IMR-90 (cell line): ENCODE data around the gene TNFSF13B. TPM values are rescaled to one million over a fixed set of nuclear protein-coding genes. Genes with fewer than 3 reads are reported as not detected.
"Not testable (repeated sequence)": the region's sequence is repeated elsewhere in the genome, so short reads cannot be mapped to it uniquely, and the experiment has no call there.

ENCODE experiments used
- ATAC-seq: fragments of 200-7000 bp; cut with Tn5 transposase; 2 replicates; pipeline ENCODE4 v1.9.1; 2020; ENCODE audit warnings: low read depth, mild to moderate bottlenecking, moderate library complexity
- BruUV-seq: library from RNA; stranded (reverse); fragments of 400-500 nt; replicated peaks from 2 replicates; lab custom pipeline; 2021; lab: Mats Ljungman, UMichigan
- CTCF ChIA-PET: fragments of 300-600 bp; formaldehyde crosslinking; extraction: SDS; loops from one replicate; lab custom pipeline; 2021; ENCODE audit warnings: antibody characterized with exemption; lab: Yijun Ruan, JAX
- POLR2A ChIA-PET: fragments of 300-600 bp; sonication (Branson Sonifier 250); formaldehyde crosslinking; loops from one replicate; lab custom pipeline; 2022; ENCODE audit warnings: antibody characterized with exemption; ENCODE audit not compliant: unreplicated experiment; lab: Charles Lee
- DNase-seq: peaks from one replicate; pipeline ENCODE4 v3.0.0; 2013
- H2AFZ ChIP-seq: replicated peaks from 2 replicates; pipeline ENCODE3; 2013; ENCODE audit warnings: low read length, mild to moderate bottlenecking; ENCODE audit not compliant: poor library complexity
- H2AK5ac ChIP-seq: 2 replicates; pipeline ENCODE4 v1.6.1; 2013; ENCODE audit warnings: low read depth, low read length, inconsistent platforms
- H2AK9ac ChIP-seq: replicated peaks from 2 replicates; pipeline ENCODE3; 2013; ENCODE audit warnings: mild to moderate bottlenecking, low read depth, low read length, moderate library complexity; ENCODE audit not compliant: poor library complexity
- H2BK120ac ChIP-seq: 2 replicates; pipeline ENCODE4 v1.6.1; 2013; ENCODE audit warnings: low read depth, low read length, inconsistent platforms
- H2BK15ac ChIP-seq: 3 replicates; pipeline ENCODE4 v1.6.1; 2013; ENCODE audit warnings: low read depth, low read length, inconsistent platforms
- H2BK20ac ChIP-seq: 2 replicates; pipeline ENCODE4 v1.6.1; 2013; ENCODE audit warnings: low read depth, mild to moderate bottlenecking, inconsistent platforms, low read length, moderate library complexity
- H2BK5ac ChIP-seq: 2 replicates; pipeline ENCODE4 v1.6.1; 2013; ENCODE audit warnings: mild to moderate bottlenecking, low read depth, low read length, inconsistent platforms; ENCODE audit not compliant: poor library complexity, severe bottlenecking
- H3K14ac ChIP-seq: replicated peaks from 2 replicates; pipeline ENCODE4 v1.6.1; 2013; ENCODE audit warnings: low read depth, low read length, inconsistent platforms
- H3K18ac ChIP-seq: 2 replicates; pipeline ENCODE4 v1.6.1; 2013; ENCODE audit warnings: low read depth, low read length, control low read depth
- H3K23ac ChIP-seq: 2 replicates; pipeline ENCODE4 v1.6.1; 2013; ENCODE audit warnings: low read depth, low read length, inconsistent platforms
- H3K27ac ChIP-seq: 2 replicates; pipeline ENCODE4 v1.5.1; 2013; ENCODE audit warnings: mild to moderate bottlenecking, control low read depth, low read length; ENCODE audit not compliant: insufficient read depth
- H3K27me3 ChIP-seq: 2 replicates; pipeline ENCODE4 v1.6.1; 2013; ENCODE audit warnings: low read length; ENCODE audit not compliant: control insufficient read depth, insufficient read depth
- H3K36me3 ChIP-seq: 2 replicates; pipeline ENCODE4 v1.6.1; 2013; ENCODE audit warnings: low read length, mixed read lengths; ENCODE audit not compliant: control insufficient read depth, insufficient read depth
- H3K4ac ChIP-seq: 2 replicates; pipeline ENCODE4 v1.6.1; 2013; ENCODE audit warnings: low read depth, low read length, inconsistent platforms
- H3K4me1 ChIP-seq: 2 replicates; pipeline ENCODE4 v1.6.1; 2013; ENCODE audit warnings: low read length, mixed read lengths; ENCODE audit not compliant: control insufficient read depth, insufficient read depth
- H3K4me2 ChIP-seq: 2 replicates; pipeline ENCODE4 v1.6.1; 2013; ENCODE audit warnings: low read depth, mild to moderate bottlenecking, control low read depth, low read length, moderate library complexity
- H3K4me3 ChIP-seq: 2 replicates; pipeline ENCODE4 v1.5.1; 2013; ENCODE audit warnings: low read depth, mild to moderate bottlenecking, control low read depth, low read length, moderate library complexity; ENCODE audit not compliant: insufficient read depth
- H3K56ac ChIP-seq: 2 replicates; pipeline ENCODE4 v1.6.1; 2013; ENCODE audit warnings: low read length, inconsistent platforms; ENCODE audit not compliant: insufficient read depth; ENCODE audit errors: extremely low read depth
- H3K79me1 ChIP-seq, 2 experiments: 2 replicates each; pipeline ENCODE4 v1.6.1; 2013; ENCODE audit warnings: low read length in 2 of 2, inconsistent platforms in 1 of 2, low read depth in 1 of 2
- H3K9ac ChIP-seq: 2 replicates; pipeline ENCODE4 v1.6.1; 2013; ENCODE audit warnings: low read depth, low read length, control low read depth
- H3K9me1 ChIP-seq: 2 replicates; pipeline ENCODE4 v1.6.1; 2013; ENCODE audit warnings: low read length, inconsistent platforms; ENCODE audit not compliant: insufficient read depth
- H3K9me3 ChIP-seq: 2 replicates; pipeline ENCODE4 v1.6.1; 2013; ENCODE audit warnings: low read length; ENCODE audit not compliant: control insufficient read depth, insufficient read depth
- H4K20me1 ChIP-seq: 2 replicates; pipeline ENCODE4 v1.6.1; 2013; ENCODE audit warnings: low read length, inconsistent platforms; ENCODE audit not compliant: insufficient read depth
- H4K5ac ChIP-seq: 2 replicates; pipeline ENCODE4 v1.6.1; 2013; ENCODE audit warnings: mild to moderate bottlenecking, low read depth, low read length, control low read depth
- H4K8ac ChIP-seq, 2 experiments: 2 replicates each; pipeline ENCODE4 v1.6.1; 2013; ENCODE audit warnings: low read depth in 2 of 2, low read length in 2 of 2, control low read depth in 1 of 2, inconsistent platforms in 1 of 2
- H4K91ac ChIP-seq: 2 replicates; pipeline ENCODE4 v1.6.1; 2013; ENCODE audit warnings: low read depth, low read length, inconsistent platforms; ENCODE audit not compliant: insufficient read depth
- WGBS, 2 experiments: methylation state at CpG; one replicate each; pipeline versions ENCODE4 v1.1.5 to v1.1.7; 2013; ENCODE audit warnings: missing lambda C conversion rate in 2 of 2; ENCODE audit not compliant: insufficient read length in 1 of 2; ENCODE audit errors: extremely low coverage in 2 of 2; 5-methylcytosine and 5-hydroxymethylcytosine counted together
- dilution Hi-C: fragments of 300-500 bp; cut with HindIII; formaldehyde crosslinking; loops from one replicate; pipeline ENCODE4 v1.14.3; 2018; ENCODE audit warnings: low sequenced_read_pairs; ENCODE audit not compliant: unreplicated experiment
- in situ Hi-C: fragments of 300-500 bp; cut with MboI; formaldehyde crosslinking; loops from 3 replicates; pipeline ENCODE4 v1.14.3; 2019; ENCODE audit warnings: low sequenced_read_pairs, inconsistent platforms, mixed read lengths
- intact Hi-C: fragments of 100-400 bp; cut with micrococcal nuclease; formaldehyde crosslinking; loops from 2 replicates; pipeline ENCODE4 v1.10.0; 2022
- polyA plus RNA-seq, 3 experiments: library from polyadenylated mRNA; depleted of rRNA; stranded (reverse); fragments of >200 nt; gene quantifications; 2 replicates each; pipeline ENCODE4 v1.2.3, GENCODE V29; 2012; ENCODE audit warnings: low replicate concordance in 1 of 3
- total RNA-seq: library from RNA; depleted of rRNA; stranded (reverse); fragments of >200 nt; gene quantifications from 2 replicates; pipeline ENCODE4 v1.2.3, GENCODE V29; 2012

TNFSF13B gene
- total and polyA plus RNA-seq, 2 of the 4 experiments (the other 2 are of a cell fraction), result 0.29 to 0.54 TPM

GRCh38 chr13:108311596-108311995 is 42.1 kb downstream of the TNFSF13B start:
- H3K23ac ChIP-seq, ATAC-seq, H4K5ac ChIP-seq, H3K4ac ChIP-seq, H3K56ac ChIP-seq, H2AK5ac ChIP-seq, H4K91ac ChIP-seq, CTCF ChIA-PET, H2AK9ac ChIP-seq, H3K4me2 ChIP-seq, H3K4me3 ChIP-seq, H4K20me1 ChIP-seq, POLR2A ChIA-PET, H4K8ac ChIP-seq, H2BK5ac ChIP-seq, H3K4me1 ChIP-seq, H3K18ac ChIP-seq, intact Hi-C loops, H3K27me3 ChIP-seq, H2BK20ac ChIP-seq, H2BK15ac ChIP-seq, H2AFZ ChIP-seq, H2BK120ac ChIP-seq, H3K79me1 ChIP-seq, dilution Hi-C loops, H3K9ac ChIP-seq, H3K36me3 ChIP-seq, H3K9me1 ChIP-seq, BruUV-seq, H3K9me3 ChIP-seq, H3K14ac ChIP-seq, DNase-seq, in situ Hi-C loops, H3K27ac ChIP-seq: not testable (repeated sequence)
- WGBS, 2 experiments, result no CpG with 5 or more reads among the region's 4 CpGs
